HL-60 (cell line): ENCODE measurements around the gene KCNK5.

Experiments used
- DNase-seq, 2 experiments: peaks; one replicate each; pipeline ENCODE4 v3.0.0-alpha.2; 2010 to 2020; ENCODE audit warnings: low read depth in 1 of 2, low spot score in 1 of 2
- H3K27ac ChIP-seq: fragments of 250-450 bp; sonication (Bioruptor Pico); replicated peaks from 2 replicates; pipeline ENCODE4 v1.5.1; 2020; ENCODE audit warnings: mild to moderate bottlenecking, moderate library complexity
- H3K27me3 ChIP-seq: fragments of 250-450 bp; sonication (Bioruptor Pico); 2 replicates; pipeline ENCODE4 v1.5.1; 2021; ENCODE audit warnings: mild to moderate bottlenecking, moderate library complexity; ENCODE audit not compliant: insufficient read depth, poor library complexity, severe bottlenecking
- H3K4me3 ChIP-seq: replicated peaks from 2 replicates; pipeline ENCODE4 v1.5.1; 2011; ENCODE audit warnings: mild to moderate bottlenecking, control low read depth, low read length; ENCODE audit not compliant: insufficient read depth
- CTCF ChIP-seq: IDR thresholded peaks from one replicate; pipeline ENCODE4 v1.5.1; 2011; ENCODE audit warnings: low read length, control low read depth, inconsistent platforms; ENCODE audit not compliant: insufficient read depth
- GABPA ChIP-seq: IDR thresholded peaks from 2 replicates; pipeline ENCODE4 v1.6.1; 2012; ENCODE audit warnings: low read depth
- POLR2AphosphoS5 ChIP-seq: IDR thresholded peaks from 2 replicates; pipeline ENCODE4 v1.6.1; 2012; ENCODE audit warnings: low read depth
- SPI1 ChIP-seq: IDR thresholded peaks from 2 replicates; pipeline ENCODE4 v1.6.1; 2012; ENCODE audit warnings: low read depth, mild to moderate bottlenecking, borderline replicate concordance
- TF ChIP-seq, protein P1 (sequence below): IDR thresholded peaks from 2 replicates; pipeline ENCODE4 v1.6.1; 2012; ENCODE audit warnings: low read depth; ENCODE audit not compliant: insufficient replicate concordance

Gene KCNK5

GRCh38 chr6:39170389-39170788 is 58.9 kb downstream of the KCNK5 start:
- no peak for DNase-seq
- H3K4me3 ChIP-seq: no peak overlapping the region

DNA sequence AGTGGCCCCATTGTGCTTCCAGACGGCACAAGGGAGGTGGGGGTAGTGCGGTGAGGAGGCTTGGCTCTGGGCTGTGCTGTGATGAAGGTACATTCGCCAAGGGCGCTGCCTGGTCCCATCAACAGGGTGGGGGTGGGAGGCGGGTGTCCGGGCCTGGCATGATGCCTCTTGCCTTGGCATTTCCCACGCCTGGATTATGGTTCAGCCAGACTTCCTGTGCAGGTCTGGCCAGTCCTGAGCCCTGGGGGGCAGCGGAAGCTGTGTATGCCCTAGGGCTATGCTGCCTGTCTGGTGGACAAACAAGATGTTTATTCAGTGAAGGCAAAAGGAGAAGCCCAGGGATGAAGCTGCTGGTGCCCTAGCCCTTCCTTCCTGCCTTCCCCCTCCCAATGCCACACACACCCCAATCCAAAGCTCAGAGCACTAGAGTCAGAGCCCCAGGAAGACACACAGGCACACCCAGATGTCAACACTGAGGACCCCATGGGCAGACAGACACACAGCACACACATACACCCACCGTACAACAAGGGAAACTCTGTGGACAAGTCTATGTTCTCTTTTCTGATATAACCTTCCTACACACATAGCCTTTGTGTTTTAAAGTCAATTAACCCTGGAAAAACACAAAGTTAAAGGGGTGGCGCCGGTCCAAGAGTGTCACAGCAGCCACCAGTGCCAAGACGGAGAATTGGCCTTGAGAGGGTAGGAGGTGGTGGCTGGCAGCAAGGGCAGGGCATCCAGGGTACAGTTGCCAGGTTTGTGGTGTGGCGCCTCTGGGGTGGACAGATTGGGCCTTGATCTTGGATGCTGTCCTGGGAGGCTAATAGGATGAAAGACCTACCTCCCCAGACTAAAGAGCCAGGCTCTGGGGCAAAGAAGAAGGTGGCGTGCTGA is 59.6 kb downstream of the KCNK5 start:
- H3K27me3 ChIP-seq: no peaks in the 10 kb centered on the region
- no peak overlapping the region for H3K4me3 ChIP-seq
- no peak for TF ChIP-seq GABPA
- TF ChIP-seq, protein P1, sequence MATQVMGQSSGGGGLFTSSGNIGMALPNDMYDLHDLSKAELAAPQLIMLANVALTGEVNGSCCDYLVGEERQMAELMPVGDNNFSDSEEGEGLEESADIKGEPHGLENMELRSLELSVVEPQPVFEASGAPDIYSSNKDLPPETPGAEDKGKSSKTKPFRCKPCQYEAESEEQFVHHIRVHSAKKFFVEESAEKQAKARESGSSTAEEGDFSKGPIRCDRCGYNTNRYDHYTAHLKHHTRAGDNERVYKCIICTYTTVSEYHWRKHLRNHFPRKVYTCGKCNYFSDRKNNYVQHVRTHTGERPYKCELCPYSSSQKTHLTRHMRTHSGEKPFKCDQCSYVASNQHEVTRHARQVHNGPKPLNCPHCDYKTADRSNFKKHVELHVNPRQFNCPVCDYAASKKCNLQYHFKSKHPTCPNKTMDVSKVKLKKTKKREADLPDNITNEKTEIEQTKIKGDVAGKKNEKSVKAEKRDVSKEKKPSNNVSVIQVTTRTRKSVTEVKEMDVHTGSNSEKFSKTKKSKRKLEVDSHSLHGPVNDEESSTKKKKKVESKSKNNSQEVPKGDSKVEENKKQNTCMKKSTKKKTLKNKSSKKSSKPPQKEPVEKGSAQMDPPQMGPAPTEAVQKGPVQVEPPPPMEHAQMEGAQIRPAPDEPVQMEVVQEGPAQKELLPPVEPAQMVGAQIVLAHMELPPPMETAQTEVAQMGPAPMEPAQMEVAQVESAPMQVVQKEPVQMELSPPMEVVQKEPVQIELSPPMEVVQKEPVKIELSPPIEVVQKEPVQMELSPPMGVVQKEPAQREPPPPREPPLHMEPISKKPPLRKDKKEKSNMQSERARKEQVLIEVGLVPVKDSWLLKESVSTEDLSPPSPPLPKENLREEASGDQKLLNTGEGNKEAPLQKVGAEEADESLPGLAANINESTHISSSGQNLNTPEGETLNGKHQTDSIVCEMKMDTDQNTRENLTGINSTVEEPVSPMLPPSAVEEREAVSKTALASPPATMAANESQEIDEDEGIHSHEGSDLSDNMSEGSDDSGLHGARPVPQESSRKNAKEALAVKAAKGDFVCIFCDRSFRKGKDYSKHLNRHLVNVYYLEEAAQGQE: no peak
- TF ChIP-seq CTCF: no peak
- no peak for TF ChIP-seq POLR2AphosphoS5
- no peak for TF ChIP-seq SPI1
- no peak for DNase-seq
- H3K27ac ChIP-seq: no peak overlapping the region

More at GRCh38 chr6:39170389-39170788, 58.9 kb downstream of the KCNK5 start:
- Histone ChIP-seq H3K27me3 (no peaks in the 10 kb centered on the region), H3K27ac (no peak overlapping the region)
- TF ChIP-seq CTCF: no peak
- no peak for TF ChIP-seq SPI1
- TF ChIP-seq GABPA: no peak
- TF ChIP-seq, protein P1: no peak
- no peak for TF ChIP-seq POLR2AphosphoS5

DNA sequence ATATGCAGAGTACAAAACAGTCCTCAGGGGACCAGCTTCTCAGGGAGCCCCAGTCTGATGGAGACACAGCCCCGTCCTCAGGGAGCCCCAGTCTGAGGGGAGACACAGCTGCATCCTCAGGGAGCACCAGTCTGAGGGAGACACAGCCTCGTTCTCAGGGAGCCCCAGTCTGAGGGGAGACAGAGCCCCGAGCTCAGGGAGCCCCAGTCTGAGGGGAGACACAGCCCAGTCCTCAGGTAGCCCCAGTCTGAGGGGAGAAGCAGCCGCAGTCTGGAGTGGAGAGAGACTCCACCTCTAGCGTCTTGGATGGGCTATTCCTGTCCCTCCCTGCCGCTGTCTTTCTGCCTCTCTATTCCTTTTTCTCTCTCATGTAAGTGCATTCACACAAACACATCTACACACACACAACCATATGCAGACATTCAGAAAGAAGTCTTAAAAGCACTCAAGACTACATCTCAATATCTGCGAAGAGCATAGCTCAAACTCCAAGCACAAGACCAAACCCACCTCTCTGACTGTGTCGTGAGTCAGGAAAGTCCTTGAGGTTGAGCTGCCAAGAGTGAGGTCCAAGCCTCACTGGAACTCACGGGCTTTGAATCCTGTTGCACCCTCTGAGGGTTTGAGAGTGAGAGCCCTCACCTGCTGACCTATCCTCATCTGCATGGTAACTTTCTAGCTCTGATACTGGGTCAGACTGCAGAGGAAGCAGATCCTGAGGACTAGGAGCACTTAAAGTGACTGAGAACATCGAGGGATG is 61.2 kb downstream of the KCNK5 start:
- no peak overlapping the region for H3K27ac ChIP-seq
- H3K4me3 ChIP-seq: no peak overlapping the region
- TF ChIP-seq CTCF (no peak), GABPA (no peak), SPI1 (no peak), POLR2AphosphoS5 (no peak)
- TF ChIP-seq, protein P1: no peak
- H3K27me3 ChIP-seq: no peaks in the 10 kb centered on the region
- DNase-seq: no peak
